ENCODE measurements around the gene SEMA4D.

The SEMA4D gene
- long read RNA-seq, full-length matches to known transcripts: 4 of 41 reads
- long read RNA-seq, partial matches to known transcripts: 12 of 41 reads
- long read RNA-seq, other reads (novel, unspliced or antisense): 25 of 41 reads

- DNase-seq (ENCODE audit: low read depth in 1 of 2, low spot score in 1 of 2): peak; percentile 85 to 90
- Histone ChIP-seq H3K4me3 (replicated peaks; ENCODE audit: insufficient read depth, low read length) (peak within 1 kb of the TSS; percentile 83), H3K27ac (replicated peaks) (peak within 1 kb of the TSS; percentile 77), H3K27me3 (ENCODE audit: insufficient read depth, poor library complexity, severe bottlenecking) (no peaks in the 10 kb centered on the region)
- no peak for TF ChIP-seq POLR2AphosphoS5 (IDR thresholded peaks at IDR 0.05; ENCODE audit: low read depth)
- peak; percentile 56; the same call in 1 of the 2 replicates for TF ChIP-seq SPI1 (IDR thresholded peaks at IDR 0.05; ENCODE audit: borderline replicate concordance, low read depth)
Observed at GRCh38 chr9:89497978-89498851, at the start of gene SEMA4D. TSS of gene SEMA4D (minus strand) at chr9:89498113. CDS start at chr9:89405456, 92,657 bp downstream.

GRCh38 chr9:89547000-89547399 lies 49.1 kb upstream of the SEMA4D start:
- DNase-seq (ENCODE audit: low read depth in 1 of 2, low spot score in 1 of 2): no peak
- TF ChIP-seq REST (IDR thresholded peaks at IDR 0.05; ENCODE audit: insufficient replicate concordance, low read depth): no peak
- TF ChIP-seq GABPA (IDR thresholded peaks at IDR 0.05; ENCODE audit: low read depth): no peak
- TF ChIP-seq CTCF (IDR thresholded peaks at IDR 0.05; ENCODE audit: insufficient read depth, low read length): no peak
- no peak for TF ChIP-seq POLR2AphosphoS5 (IDR thresholded peaks at IDR 0.05; ENCODE audit: low read depth)
- no peak for TF ChIP-seq SPI1 (IDR thresholded peaks at IDR 0.05; ENCODE audit: borderline replicate concordance, low read depth)
- Histone ChIP-seq H3K4me3 (replicated peaks; ENCODE audit: insufficient read depth, low read length) (no peak overlapping the region), H3K27ac (replicated peaks) (no peak overlapping the region), H3K27me3 (ENCODE audit: insufficient read depth, poor library complexity, severe bottlenecking) (no peaks in the 10 kb centered on the region)

- TF ChIP-seq CTCF (IDR thresholded peaks at IDR 0.05; ENCODE audit: insufficient read depth, low read length) (no peak), POLR2AphosphoS5 (IDR thresholded peaks at IDR 0.05; ENCODE audit: low read depth) (no peak), REST (IDR thresholded peaks at IDR 0.05; ENCODE audit: insufficient replicate concordance, low read depth) (no peak), GABPA (IDR thresholded peaks at IDR 0.05; ENCODE audit: low read depth) (no peak), SPI1 (IDR thresholded peaks at IDR 0.05; ENCODE audit: borderline replicate concordance, low read depth) (no peak)
- DNase-seq (ENCODE audit: low read depth in 1 of 2, low spot score in 1 of 2): no peak
- H3K27ac ChIP-seq (replicated peaks): no peak overlapping the region
- H3K4me3 ChIP-seq (replicated peaks; ENCODE audit: insufficient read depth, low read length): no peak overlapping the region
- no peaks in the 10 kb centered on the region for H3K27me3 ChIP-seq (ENCODE audit: insufficient read depth, poor library complexity, severe bottlenecking)
Observed at GRCh38 chr9:89544279-89544661, 46.4 kb upstream of the SEMA4D start.

GRCh38 chr9:89543621-89544278 lies 45.8 kb upstream of the SEMA4D start:
- H3K27me3 ChIP-seq (ENCODE audit: insufficient read depth, poor library complexity, severe bottlenecking): no peaks in the 10 kb centered on the region
- H3K27ac ChIP-seq (replicated peaks): no peak overlapping the region
- no peak overlapping the region for H3K4me3 ChIP-seq (replicated peaks; ENCODE audit: insufficient read depth, low read length)
- no peak for DNase-seq (ENCODE audit: low read depth in 1 of 2, low spot score in 1 of 2)
- TF ChIP-seq REST (IDR thresholded peaks at IDR 0.05; ENCODE audit: insufficient replicate concordance, low read depth) (no peak), SPI1 (IDR thresholded peaks at IDR 0.05; ENCODE audit: borderline replicate concordance, low read depth) (no peak), GABPA (IDR thresholded peaks at IDR 0.05; ENCODE audit: low read depth) (no peak), POLR2AphosphoS5 (IDR thresholded peaks at IDR 0.05; ENCODE audit: low read depth) (no peak), CTCF (IDR thresholded peaks at IDR 0.05; ENCODE audit: insufficient read depth, low read length) (no peak)

All from HL-60 (cell line).